Subcutaneous adipose tissue (tissue), 4 donors: ENCODE measurements around the gene PSMD6. TPM values are rescaled to one million over a fixed set of nuclear protein-coding genes. Genes with fewer than 3 reads are reported as not detected.

Experiments used
- total RNA-seq, 4 donors: library from RNA; depleted of rRNA; stranded (reverse); fragments of >200 nt; gene quantifications; one replicate each; pipeline ENCODE4 v1.1.0, GENCODE V29; 2016
- TF ChIP-seq, protein P1 (sequence below): fragments of 450-650 bp; IDR thresholded peaks from one replicate; pipeline ENCODE4 v1.5.1; 2016; ENCODE audit warnings: low read depth, mild to moderate bottlenecking, control low read depth, antibody characterized with exemption, moderate library complexity

Gene PSMD6
- total RNA-seq, 4 donors from 2014 or later = 51.8 to 89.0 (median 75.4) TPM

DNA sequence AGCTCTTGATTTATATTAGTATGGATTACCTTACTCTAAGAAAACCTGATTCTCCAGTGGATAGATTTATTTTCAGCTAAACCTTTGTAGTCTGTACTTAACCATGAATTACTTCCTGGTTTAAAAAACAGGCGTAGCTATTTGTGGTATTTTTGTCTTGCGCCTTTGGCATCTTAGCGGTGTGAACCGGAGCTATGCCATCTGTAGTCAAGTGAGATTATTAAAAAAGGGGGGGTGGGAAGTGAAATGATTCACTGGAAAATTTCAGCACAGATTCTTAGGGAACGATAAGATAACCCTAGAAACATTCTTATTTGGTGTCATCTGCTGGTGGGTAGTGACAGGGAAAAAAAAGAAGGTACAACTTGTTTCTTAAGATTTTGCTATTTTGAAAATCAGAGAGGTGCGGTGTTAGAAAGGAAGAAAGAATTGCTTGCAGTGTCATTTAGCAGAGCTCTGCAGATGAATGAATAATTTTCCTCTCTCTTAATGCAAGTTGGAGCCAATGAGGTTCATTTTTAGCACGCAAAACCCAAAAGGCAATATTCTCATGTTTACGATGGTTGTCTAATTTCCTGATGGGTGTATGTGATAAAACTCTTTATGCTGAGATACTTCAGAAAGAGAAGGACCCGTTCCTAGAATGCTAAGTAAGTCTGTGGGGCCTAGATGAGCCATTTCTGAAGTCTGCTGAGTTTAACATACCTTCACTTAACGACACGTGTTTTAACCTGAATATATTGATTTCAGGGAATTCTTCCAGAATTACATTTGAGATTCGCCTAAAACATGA, 44.0 kb downstream of the PSMD6 start:
- TF ChIP-seq, protein P1, sequence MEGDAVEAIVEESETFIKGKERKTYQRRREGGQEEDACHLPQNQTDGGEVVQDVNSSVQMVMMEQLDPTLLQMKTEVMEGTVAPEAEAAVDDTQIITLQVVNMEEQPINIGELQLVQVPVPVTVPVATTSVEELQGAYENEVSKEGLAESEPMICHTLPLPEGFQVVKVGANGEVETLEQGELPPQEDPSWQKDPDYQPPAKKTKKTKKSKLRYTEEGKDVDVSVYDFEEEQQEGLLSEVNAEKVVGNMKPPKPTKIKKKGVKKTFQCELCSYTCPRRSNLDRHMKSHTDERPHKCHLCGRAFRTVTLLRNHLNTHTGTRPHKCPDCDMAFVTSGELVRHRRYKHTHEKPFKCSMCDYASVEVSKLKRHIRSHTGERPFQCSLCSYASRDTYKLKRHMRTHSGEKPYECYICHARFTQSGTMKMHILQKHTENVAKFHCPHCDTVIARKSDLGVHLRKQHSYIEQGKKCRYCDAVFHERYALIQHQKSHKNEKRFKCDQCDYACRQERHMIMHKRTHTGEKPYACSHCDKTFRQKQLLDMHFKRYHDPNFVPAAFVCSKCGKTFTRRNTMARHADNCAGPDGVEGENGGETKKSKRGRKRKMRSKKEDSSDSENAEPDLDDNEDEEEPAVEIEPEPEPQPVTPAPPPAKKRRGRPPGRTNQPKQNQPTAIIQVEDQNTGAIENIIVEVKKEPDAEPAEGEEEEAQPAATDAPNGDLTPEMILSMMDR = no peak

DNA sequence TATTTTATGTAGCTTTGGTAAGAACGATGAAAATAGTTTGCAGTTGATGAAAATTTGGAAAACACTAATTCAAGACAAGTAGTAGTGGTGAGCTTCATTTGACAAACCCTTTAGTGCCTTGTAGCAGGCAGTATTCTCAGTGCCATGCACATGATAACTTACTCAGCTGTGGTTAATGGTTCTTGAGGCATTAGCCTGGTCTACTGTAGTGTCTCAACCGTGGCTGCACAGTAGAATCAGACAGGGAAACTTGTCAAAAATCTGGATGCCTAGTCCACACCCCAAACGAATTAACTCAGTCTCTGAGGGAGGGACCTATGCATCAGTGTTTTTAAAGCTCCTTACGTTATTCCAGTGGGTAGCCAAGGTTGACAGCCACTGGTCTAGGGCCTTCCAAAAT, 45.4 kb downstream of the PSMD6 start:
- TF ChIP-seq, protein P1 = no peak

GRCh38 chr3:63976872-63977200, 46.5 kb downstream of the PSMD6 start:
- TF ChIP-seq, protein P1 = no peak

DNA sequence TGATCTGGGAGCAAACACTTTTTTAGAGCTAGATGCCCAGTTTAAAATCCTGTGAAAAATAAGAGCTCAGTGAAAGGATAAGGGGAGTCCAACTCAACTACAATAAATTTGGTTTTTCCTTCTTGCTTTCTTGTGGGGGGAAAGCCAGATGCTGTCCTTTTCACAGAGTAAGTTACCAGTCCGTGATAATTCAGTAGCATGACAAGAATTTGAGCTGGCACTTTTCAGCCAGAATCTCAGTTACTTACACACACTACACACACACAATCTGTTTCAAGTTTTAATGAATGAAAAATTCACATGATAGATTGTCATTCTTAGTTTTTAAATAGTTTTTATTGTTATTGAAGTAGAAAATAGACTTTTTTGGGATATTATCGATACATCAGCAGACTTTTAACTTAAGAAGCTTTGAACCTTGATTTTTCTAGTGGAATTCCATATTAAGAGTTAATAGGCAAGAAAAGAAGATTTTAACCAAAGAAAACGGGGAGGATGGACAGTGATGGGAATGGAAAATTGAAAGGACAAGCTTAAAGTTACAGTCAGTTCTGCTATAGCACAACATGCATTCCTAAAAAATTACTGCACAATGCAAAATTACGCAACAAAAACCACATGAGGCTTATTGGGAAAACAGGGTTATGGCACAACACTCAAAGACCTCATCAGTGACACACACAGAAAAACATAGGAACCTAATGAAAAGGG, 47.0 kb downstream of the PSMD6 start:
- TF ChIP-seq, protein P1 = no peak

DNA sequence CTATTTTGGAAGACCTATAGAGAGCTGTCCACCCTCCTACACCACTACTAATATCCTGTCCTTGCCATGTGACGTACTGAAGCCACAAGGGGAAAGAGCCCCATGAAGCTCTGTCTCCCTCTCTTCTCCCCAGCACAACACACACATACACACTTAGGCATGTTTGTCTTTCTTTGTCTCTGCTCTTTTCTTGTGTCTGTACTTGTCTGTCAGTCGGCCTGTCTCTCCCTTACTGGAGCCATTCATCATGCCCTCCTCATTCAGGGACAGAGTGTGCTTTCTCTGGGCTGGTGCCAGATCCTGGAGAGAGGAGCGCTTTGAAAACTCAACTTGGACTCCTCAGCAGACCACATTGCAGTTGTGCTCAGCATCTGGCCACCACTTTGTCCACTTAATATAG, 47.6 kb downstream of the PSMD6 start:
- TF ChIP-seq, protein P1 = no peak

GRCh38 chr3:63974451-63974850, 48.8 kb downstream of the PSMD6 start:
- TF ChIP-seq, protein P1 = no peak

DNA sequence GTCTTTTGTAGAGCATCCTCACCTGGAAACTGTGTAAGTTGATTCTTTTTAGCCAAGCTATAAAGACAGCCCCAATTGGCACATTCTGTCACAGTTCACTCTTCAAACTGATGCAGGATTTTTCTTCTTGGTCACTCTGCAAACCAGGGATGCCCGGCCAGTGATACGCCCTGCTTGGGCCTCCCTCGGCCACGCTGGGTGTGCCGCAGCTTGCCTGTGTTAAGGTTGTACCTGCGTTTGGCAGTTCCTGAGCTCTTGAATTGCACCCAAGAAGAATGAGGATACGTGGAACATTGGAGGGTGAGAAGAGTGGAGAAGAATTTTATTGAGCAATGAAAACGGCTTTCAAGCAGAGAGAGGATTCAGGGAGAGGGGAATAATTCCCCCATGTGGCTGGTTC, 49.9 kb downstream of the PSMD6 start:
- TF ChIP-seq, protein P1 = no peak
